HepG2 (cell line): ENCODE results near the gene CD72. TPM values are rescaled to one million over a fixed set of nuclear protein-coding genes. Genes with fewer than 3 reads are reported as not detected.
A peak's percentile ranks its signal among the peaks of the same experiment; 100 is the strongest.

Experiments used
- CAMTA2 ChIP-seq: sonication (generic); formaldehyde crosslinking; IDR thresholded peaks from 2 replicates; pipeline ENCODE4 v1.4.0; 2020; ENCODE audit warnings: mild to moderate bottlenecking, missing genetic modification reagents, borderline replicate concordance
- CBX2 ChIP-seq, 2 experiments: fragments of 200-600 bp in 1 of 2; sonication (generic); formaldehyde crosslinking in 1 of 2; IDR thresholded peaks; 2 replicates each; pipeline versions ENCODE4 v1.7.0 to v1.8.1; 2018 to 2022; ENCODE audit warnings: low read depth in 2 of 2, low read length in 1 of 2, mild to moderate bottlenecking in 1 of 2, missing genetic modification reagents in 1 of 2
- HMGA1 ChIP-seq: sonication (generic); formaldehyde crosslinking; conservative IDR thresholded peaks from 2 replicates; pipeline ENCODE4 v1.4.0; 2020; ENCODE audit warnings: missing genetic modification reagents
- SP5 ChIP-seq: IDR thresholded peaks from 2 replicates; pipeline ENCODE4 v1.6.1; 2016; ENCODE audit warnings: low read depth, borderline replicate concordance
- polyA plus RNA-seq, 8 experiments: library from polyadenylated mRNA; depleted of rRNA in 3 of 8; stranded (reverse) in 7 of 8; unstranded in 1 of 8; fragments of >200 nt; fragmentation: Illumina TruSeq in 4 of 8; extraction: Trizol in 4 of 8; gene quantifications; 2 replicates each; pipeline versions ENCODE4 v1.2.1 to v1.2.3, GENCODE V29; 2011 to 2016; ENCODE audit warnings: low read depth in 4 of 8, missing spikeins in 1 of 8, mixed read lengths in 1 of 8; ENCODE audit not compliant: insufficient read depth in 1 of 8
- total RNA-seq, 5 experiments: library from RNA; depleted of rRNA; stranded (reverse); fragments of >200 nt; fragmentation: Illumina TruSeq; extraction: Trizol; gene quantifications; 2 replicates each; pipeline ENCODE4 v1.2.3, GENCODE V29; 2016; ENCODE audit warnings: low read depth in 1 of 5
- TF ChIP-seq, protein P1 (sequence below): sonication (generic); formaldehyde crosslinking; IDR thresholded peaks from 2 replicates; pipeline ENCODE4 v1.5.1; 2020; ENCODE audit warnings: missing genetic modification reagents, mild to moderate bottlenecking, borderline replicate concordance
- TF ChIP-seq, protein P2 (sequence below): sonication (generic); formaldehyde crosslinking; IDR thresholded peaks from 2 replicates; pipeline ENCODE4 v1.5.1; 2020; ENCODE audit warnings: mild to moderate bottlenecking, missing genetic modification reagents, borderline replicate concordance
- TF ChIP-seq, protein P3 (sequence below): sonication (generic); formaldehyde crosslinking; IDR thresholded peaks from 2 replicates; pipeline ENCODE4 v1.4.0; 2020; ENCODE audit warnings: missing genetic modification reagents
- TF ChIP-seq, protein P4 (sequence below): sonication (generic); formaldehyde crosslinking; IDR thresholded peaks from 2 replicates; pipeline ENCODE4 v1.8.0; 2022; ENCODE audit warnings: mild to moderate bottlenecking, missing genetic modification reagents; ENCODE audit not compliant: insufficient replicate concordance
- TF ChIP-seq, protein P5 (sequence below): IDR thresholded peaks from 2 replicates; pipeline ENCODE4 v1.6.1; 2016; ENCODE audit warnings: missing compliant biosample characterization, missing genetic modification reagents, borderline replicate concordance

The CD72 gene
- total and polyA plus RNA-seq, 2 of the 13 experiments (the other 11 are each of a cell fraction or from before 2014, with no cell fraction given), result 0.18 to 1.1 TPM

DNA sequence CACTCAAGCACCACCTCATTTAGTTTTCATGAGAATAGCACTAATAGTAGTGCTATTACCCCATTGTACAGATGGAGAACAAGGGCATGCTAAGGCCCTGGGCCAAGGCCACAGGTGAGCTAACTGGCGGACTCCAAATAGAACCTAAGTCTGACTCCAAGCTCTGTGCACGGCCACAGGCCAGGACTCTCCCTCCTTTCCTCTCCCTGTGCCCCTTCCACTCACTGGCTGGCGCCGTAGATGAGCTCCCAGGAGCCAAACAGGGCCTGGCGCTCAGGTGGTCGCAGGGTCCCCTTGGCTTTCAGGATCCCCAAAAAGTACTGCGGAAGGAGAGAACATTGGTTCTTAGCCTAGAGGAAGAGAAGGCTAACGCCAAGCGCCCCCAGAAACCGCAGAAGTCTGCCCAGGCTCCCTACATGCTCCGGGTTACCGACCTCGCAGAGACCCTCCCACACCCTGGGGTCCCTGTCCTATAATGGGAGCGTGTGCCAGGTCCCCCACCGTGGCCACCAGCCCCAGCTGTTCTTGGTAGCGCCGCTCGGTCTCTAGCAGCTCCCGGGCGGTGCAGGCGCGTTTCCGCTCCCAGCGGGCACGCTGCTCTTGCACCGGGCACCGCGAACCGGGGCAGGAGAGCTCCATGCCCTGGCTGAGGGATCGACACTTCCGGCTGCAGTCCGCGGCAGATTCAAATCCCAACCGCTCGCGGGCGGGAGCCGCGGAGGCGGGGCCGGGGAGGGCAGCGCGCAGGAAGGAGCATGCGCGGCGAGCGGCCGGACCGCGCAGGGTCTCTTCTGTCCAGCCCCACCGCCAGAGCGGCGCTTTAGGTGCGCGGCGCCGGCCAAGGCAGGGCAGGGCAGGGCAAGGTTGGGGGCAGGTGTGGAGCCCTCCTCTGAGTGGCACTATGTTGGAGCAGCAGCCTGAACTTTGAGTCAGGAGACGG lies 46.6 kb upstream of the CD72 start, which contains the start of gene ARHGEF39 (continued):
- TF ChIP-seq SP5 (peak; percentile 70; the same call in 1 of the 2 replicates), CBX2 (IDR thresholded peaks at IDR 0.05; ENCODE audit: low read depth, low read length) (no peak), CBX2 (CRISPR knock-in tag; IDR thresholded peaks at IDR 0.05; ENCODE audit: low read depth) (no peak), HMGA1 (no peak), CAMTA2 (CRISPR knock-in tag) (no peak)
- TF ChIP-seq, protein P1, sequence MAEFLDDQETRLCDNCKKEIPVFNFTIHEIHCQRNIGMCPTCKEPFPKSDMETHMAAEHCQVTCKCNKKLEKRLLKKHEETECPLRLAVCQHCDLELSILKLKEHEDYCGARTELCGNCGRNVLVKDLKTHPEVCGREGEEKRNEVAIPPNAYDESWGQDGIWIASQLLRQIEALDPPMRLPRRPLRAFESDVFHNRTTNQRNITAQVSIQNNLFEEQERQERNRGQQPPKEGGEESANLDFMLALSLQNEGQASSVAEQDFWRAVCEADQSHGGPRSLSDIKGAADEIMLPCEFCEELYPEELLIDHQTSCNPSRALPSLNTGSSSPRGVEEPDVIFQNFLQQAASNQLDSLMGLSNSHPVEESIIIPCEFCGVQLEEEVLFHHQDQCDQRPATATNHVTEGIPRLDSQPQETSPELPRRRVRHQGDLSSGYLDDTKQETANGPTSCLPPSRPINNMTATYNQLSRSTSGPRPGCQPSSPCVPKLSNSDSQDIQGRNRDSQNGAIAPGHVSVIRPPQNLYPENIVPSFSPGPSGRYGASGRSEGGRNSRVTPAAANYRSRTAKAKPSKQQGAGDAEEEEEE (CRISPR knock-in tag), result no peak
- TF ChIP-seq, protein P2, sequence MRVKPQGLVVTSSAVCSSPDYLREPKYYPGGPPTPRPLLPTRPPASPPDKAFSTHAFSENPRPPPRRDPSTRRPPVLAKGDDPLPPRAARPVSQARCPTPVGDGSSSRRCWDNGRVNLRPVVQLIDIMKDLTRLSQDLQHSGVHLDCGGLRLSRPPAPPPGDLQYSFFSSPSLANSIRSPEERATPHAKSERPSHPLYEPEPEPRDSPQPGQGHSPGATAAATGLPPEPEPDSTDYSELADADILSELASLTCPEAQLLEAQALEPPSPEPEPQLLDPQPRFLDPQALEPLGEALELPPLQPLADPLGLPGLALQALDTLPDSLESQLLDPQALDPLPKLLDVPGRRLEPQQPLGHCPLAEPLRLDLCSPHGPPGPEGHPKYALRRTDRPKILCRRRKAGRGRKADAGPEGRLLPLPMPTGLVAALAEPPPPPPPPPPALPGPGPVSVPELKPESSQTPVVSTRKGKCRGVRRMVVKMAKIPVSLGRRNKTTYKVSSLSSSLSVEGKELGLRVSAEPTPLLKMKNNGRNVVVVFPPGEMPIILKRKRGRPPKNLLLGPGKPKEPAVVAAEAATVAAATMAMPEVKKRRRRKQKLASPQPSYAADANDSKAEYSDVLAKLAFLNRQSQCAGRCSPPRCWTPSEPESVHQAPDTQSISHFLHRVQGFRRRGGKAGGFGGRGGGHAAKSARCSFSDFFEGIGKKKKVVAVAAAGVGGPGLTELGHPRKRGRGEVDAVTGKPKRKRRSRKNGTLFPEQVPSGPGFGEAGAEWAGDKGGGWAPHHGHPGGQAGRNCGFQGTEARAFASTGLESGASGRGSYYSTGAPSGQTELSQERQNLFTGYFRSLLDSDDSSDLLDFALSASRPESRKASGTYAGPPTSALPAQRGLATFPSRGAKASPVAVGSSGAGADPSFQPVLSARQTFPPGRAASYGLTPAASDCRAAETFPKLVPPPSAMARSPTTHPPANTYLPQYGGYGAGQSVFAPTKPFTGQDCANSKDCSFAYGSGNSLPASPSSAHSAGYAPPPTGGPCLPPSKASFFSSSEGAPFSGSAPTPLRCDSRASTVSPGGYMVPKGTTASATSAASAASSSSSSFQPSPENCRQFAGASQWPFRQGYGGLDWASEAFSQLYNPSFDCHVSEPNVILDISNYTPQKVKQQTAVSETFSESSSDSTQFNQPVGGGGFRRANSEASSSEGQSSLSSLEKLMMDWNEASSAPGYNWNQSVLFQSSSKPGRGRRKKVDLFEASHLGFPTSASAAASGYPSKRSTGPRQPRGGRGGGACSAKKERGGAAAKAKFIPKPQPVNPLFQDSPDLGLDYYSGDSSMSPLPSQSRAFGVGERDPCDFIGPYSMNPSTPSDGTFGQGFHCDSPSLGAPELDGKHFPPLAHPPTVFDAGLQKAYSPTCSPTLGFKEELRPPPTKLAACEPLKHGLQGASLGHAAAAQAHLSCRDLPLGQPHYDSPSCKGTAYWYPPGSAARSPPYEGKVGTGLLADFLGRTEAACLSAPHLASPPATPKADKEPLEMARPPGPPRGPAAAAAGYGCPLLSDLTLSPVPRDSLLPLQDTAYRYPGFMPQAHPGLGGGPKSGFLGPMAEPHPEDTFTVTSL (CRISPR knock-in tag), result no peak
- TF ChIP-seq, protein P3, sequence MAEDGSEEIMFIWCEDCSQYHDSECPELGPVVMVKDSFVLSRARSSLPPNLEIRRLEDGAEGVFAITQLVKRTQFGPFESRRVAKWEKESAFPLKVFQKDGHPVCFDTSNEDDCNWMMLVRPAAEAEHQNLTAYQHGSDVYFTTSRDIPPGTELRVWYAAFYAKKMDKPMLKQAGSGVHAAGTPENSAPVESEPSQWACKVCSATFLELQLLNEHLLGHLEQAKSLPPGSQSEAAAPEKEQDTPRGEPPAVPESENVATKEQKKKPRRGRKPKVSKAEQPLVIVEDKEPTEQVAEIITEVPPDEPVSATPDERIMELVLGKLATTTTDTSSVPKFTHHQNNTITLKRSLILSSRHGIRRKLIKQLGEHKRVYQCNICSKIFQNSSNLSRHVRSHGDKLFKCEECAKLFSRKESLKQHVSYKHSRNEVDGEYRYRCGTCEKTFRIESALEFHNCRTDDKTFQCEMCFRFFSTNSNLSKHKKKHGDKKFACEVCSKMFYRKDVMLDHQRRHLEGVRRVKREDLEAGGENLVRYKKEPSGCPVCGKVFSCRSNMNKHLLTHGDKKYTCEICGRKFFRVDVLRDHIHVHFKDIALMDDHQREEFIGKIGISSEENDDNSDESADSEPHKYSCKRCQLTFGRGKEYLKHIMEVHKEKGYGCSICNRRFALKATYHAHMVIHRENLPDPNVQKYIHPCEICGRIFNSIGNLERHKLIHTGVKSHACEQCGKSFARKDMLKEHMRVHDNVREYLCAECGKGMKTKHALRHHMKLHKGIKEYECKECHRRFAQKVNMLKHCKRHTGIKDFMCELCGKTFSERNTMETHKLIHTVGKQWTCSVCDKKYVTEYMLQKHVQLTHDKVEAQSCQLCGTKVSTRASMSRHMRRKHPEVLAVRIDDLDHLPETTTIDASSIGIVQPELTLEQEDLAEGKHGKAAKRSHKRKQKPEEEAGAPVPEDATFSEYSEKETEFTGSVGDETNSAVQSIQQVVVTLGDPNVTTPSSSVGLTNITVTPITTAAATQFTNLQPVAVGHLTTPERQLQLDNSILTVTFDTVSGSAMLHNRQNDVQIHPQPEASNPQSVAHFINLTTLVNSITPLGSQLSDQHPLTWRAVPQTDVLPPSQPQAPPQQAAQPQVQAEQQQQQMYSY (CRISPR knock-in tag), result peak; percentile 42; the same call in 1 of the 2 replicates
- TF ChIP-seq, protein P4, sequence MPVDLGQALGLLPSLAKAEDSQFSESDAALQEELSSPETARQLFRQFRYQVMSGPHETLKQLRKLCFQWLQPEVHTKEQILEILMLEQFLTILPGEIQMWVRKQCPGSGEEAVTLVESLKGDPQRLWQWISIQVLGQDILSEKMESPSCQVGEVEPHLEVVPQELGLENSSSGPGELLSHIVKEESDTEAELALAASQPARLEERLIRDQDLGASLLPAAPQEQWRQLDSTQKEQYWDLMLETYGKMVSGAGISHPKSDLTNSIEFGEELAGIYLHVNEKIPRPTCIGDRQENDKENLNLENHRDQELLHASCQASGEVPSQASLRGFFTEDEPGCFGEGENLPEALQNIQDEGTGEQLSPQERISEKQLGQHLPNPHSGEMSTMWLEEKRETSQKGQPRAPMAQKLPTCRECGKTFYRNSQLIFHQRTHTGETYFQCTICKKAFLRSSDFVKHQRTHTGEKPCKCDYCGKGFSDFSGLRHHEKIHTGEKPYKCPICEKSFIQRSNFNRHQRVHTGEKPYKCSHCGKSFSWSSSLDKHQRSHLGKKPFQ, result no peak
- TF ChIP-seq, protein P5, sequence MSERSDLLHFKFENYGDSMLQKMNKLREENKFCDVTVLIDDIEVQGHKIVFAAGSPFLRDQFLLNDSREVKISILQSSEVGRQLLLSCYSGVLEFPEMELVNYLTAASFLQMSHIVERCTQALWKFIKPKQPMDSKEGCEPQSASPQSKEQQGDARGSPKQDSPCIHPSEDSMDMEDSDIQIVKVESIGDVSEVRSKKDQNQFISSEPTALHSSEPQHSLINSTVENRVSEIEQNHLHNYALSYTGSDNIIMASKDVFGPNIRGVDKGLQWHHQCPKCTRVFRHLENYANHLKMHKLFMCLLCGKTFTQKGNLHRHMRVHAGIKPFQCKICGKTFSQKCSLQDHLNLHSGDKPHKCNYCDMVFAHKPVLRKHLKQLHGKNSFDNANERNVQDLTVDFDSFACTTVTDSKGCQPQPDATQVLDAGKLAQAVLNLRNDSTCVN (CRISPR knock-in tag), result peak; percentile 70; the same call in 1 of the 2 replicates
